Measurements from ENCODE around the gene BPIFB3. TPM values are rescaled to one million over a fixed set of nuclear protein-coding genes. Genes with fewer than 3 reads are reported as not detected.

Gene BPIFB3
- total and polyA plus RNA-seq, 9 of the 15 experiments (the other 6 are each of a cell fraction or from before 2014, with no cell fraction given), result not detected

DNA sequence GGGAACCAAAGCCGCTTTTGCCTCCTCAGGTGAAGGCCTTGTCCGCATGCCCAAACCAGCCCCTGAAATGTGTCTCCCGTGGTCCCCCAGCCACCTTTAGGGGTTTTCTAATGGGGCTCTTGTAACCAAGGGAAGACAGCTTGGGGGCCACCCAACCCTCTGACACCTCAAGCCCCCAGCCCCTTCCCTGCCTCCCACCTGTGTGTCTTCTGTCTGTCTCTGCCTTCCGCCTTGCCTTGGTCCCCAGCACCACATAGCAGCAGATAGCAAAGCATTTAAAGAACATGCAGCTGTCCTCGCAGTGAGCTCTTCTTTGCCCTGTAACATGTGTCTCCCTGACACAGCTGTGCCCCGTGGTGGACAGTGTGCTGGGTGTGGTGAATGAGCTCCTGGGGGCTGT is 9.6 kb downstream of the BPIFB3 start (continued):
- TF ChIP-seq ZNF699 (CRISPR knock-in tag; IDR thresholded peaks at IDR 0.05; ENCODE audit: insufficient replicate concordance), result no peak
- TF ChIP-seq MXD1 (CRISPR knock-in tag; IDR thresholded peaks at IDR 0.05; ENCODE audit: borderline replicate concordance, poor library complexity, severe bottlenecking), result no peak
- no peak for TF ChIP-seq FOXA1 (IDR thresholded peaks at IDR 0.05; ENCODE audit: borderline replicate concordance)
- TF ChIP-seq, protein P1, sequence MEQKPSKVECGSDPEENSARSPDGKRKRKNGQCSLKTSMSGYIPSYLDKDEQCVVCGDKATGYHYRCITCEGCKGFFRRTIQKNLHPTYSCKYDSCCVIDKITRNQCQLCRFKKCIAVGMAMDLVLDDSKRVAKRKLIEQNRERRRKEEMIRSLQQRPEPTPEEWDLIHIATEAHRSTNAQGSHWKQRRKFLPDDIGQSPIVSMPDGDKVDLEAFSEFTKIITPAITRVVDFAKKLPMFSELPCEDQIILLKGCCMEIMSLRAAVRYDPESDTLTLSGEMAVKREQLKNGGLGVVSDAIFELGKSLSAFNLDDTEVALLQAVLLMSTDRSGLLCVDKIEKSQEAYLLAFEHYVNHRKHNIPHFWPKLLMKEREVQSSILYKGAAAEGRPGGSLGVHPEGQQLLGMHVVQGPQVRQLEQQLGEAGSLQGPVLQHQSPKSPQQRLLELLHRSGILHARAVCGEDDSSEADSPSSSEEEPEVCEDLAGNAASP (IDR thresholded peaks at IDR 0.05), result no peak
- TF ChIP-seq POLR2H (tag; IDR thresholded peaks at IDR 0.05; ENCODE audit: low read depth), result no peak

DNA sequence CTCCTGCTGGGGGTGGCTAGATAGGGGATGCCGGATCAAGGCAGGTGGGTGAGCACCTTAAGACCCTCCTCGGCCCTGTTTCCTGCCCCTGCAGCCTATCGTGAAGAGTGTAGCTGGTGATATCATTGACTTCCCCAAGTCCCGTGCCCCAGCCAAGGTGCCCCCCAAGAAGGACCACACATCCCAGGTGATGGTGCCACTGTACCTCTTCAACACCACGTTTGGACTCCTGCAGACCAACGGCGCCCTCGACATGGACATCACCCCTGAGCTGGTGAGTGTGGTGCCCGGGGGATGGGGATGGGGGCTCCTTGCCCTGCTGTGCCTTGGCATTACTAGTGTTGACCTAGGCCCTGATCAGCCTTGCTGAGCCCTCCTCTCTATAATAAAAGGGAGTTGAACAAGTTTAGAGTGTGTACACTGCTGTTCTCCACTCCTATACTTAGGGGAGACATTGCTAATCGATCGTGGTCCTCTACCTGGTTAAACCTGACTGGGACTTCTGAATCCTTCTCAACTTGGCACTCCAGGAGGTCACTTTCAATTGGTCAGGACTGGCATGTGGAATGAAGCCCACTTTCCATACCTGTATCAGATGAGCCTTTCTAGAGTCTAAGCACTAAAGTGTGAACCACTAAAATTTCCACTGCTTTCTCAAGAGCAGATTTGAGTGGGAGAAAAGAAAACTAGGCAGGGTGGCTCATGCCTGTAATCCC is 11.0 kb downstream of the BPIFB3 start:
- CTCF ChIA-PET (ENCODE audit: low intra/inter-chr PET ratio), result no interaction called here
- ATAC-seq, result no peak

More for the DNA sequence above, 11.0 kb downstream of the BPIFB3 start:
- Histone ChIP-seq H3K79me2 (ENCODE audit: control insufficient read depth, insufficient read depth, low read length) (no peaks in the 10 kb centered on the region), H3K9me3 (replicated peaks; ENCODE audit: control insufficient read depth, insufficient read depth, low read depth, low read length) (no peaks in the 10 kb centered on the region), H3K27me3 (ENCODE audit: control insufficient read depth in 2 of 2, insufficient read depth in 2 of 2, low read length in 2 of 2) (peaks cover 19 to 72% of the 10 kb centered on the region in 2 experiments; a peak in 4 of 5 replicates), H3K36me3 (ENCODE audit: control insufficient read depth, insufficient read depth, low read length) (no peaks in the 10 kb centered on the region), H3K9me1 (ENCODE audit: control insufficient read depth, insufficient read depth, low read length) (no peaks in the 10 kb centered on the region), H2AFZ (ENCODE audit: low read depth, low read length) (no peak overlapping the region), H4K20me1 (replicated peaks; ENCODE audit: control insufficient read depth, insufficient read depth, low read length) (peaks cover 13% of the 10 kb centered on the region; the same call in 1 of the 2 replicates), H3K4me1 (replicated peaks in 1 of 2; ENCODE audit: control insufficient read depth in 2 of 2, insufficient read depth in 2 of 2, low read length in 2 of 2) (peaks cover 0 to 3% of the 10 kb centered on the region in 2 experiments; a peak in 1 of 5 replicates), H3K27ac (ENCODE audit: extremely low read depth, low read depth, low read length) (no peak overlapping the region), H3K4me2 (ENCODE audit: insufficient read depth, low read length) (no peak overlapping the region), H3K9ac (ENCODE audit: insufficient read depth in 1 of 2, low read depth in 2 of 2, low read length in 2 of 2) (no peak overlapping the region), H3K4me3 (no peak overlapping the region)
- intact Hi-C loops (cut with micrococcal nuclease) (no loop called here), in situ Hi-C loops (cut with MboI) (no loop called here)
- POLR2A ChIA-PET, result no interaction called here
- TF ChIP-seq, protein P2, sequence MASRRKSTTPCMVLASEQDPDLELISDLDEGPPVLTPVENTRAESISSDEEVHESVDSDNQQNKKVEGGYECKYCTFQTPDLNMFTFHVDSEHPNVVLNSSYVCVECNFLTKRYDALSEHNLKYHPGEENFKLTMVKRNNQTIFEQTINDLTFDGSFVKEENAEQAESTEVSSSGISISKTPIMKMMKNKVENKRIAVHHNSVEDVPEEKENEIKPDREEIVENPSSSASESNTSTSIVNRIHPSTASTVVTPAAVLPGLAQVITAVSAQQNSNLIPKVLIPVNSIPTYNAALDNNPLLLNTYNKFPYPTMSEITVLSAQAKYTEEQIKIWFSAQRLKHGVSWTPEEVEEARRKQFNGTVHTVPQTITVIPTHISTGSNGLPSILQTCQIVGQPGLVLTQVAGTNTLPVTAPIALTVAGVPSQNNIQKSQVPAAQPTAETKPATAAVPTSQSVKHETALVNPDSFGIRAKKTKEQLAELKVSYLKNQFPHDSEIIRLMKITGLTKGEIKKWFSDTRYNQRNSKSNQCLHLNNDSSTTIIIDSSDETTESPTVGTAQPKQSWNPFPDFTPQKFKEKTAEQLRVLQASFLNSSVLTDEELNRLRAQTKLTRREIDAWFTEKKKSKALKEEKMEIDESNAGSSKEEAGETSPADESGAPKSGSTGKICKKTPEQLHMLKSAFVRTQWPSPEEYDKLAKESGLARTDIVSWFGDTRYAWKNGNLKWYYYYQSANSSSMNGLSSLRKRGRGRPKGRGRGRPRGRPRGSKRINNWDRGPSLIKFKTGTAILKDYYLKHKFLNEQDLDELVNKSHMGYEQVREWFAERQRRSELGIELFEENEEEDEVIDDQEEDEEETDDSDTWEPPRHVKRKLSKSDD (conservative IDR thresholded peaks at IDR 0.05; ENCODE audit: low read length), result no peak
- no TSS peak for BruUV-seq (replicated peaks)
- FAIRE-seq (no peak), DNase-seq (ENCODE audit: extremely low read depth in 1 of 4, low spot score in 3 of 4) (no peak)
- WGBS (ENCODE audit: insufficient coverage, low coverage, missing lambda C conversion rate), result 1% methylated on average over 10 of the region's 11 CpGs
